GM19193 (cell line): ENCODE data around the gene SELENOT.

Experiments used
- POLR2A ChIP-seq: IDR thresholded peaks from 4 replicates; pipeline ENCODE4 v1.6.1; 2011; ENCODE audit not compliant: insufficient read depth, insufficient read length; ENCODE audit errors: extremely low read depth

The SELENOT gene, protein sequence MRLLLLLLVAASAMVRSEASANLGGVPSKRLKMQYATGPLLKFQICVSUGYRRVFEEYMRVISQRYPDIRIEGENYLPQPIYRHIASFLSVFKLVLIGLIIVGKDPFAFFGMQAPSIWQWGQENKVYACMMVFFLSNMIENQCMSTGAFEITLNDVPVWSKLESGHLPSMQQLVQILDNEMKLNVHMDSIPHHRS

DNA sequence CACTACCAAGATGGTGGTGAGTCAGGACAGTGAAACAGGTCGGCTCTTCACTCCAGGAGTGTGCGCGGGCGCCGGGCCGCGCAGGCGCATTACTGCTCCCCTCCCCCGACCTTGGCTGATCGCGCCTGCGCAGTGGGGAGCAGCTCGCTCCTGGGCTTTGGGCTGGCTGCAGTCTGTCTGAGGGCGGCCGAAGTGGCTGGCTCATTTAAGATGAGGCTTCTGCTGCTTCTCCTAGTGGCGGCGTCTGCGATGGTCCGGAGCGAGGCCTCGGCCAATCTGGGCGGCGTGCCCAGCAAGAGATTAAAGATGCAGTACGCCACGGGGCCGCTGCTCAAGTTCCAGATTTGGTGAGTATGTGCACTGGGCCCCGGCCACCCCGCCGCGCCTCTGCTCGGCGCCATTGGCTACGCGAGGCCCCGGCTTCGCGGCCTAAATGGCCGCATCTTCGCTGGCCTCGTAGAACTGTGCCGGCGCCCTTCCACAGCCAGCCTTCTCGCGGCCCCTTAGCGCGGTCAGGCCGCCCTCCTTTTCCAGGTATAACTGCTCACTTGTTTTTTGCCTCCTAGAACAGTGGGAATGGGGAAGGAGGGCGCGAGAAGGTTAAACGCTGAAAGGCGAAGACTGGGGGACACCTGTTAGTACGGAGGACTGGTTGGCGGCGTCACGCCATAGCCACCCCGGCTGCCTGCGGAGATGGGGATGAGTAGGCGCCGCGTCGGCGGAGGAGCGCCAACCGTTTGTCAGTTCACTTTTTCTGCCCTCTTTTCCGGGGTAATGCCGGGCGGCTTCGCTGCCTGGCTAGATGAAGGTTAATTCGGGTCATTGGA, at the start of gene SELENOT:
SELENOT (plus strand) TSS at position 169 of the 827 bp plus-strand sequence; CDS start at position 211, 42 bp downstream.
- peak; percentile 99 for TF ChIP-seq POLR2A

DNA sequence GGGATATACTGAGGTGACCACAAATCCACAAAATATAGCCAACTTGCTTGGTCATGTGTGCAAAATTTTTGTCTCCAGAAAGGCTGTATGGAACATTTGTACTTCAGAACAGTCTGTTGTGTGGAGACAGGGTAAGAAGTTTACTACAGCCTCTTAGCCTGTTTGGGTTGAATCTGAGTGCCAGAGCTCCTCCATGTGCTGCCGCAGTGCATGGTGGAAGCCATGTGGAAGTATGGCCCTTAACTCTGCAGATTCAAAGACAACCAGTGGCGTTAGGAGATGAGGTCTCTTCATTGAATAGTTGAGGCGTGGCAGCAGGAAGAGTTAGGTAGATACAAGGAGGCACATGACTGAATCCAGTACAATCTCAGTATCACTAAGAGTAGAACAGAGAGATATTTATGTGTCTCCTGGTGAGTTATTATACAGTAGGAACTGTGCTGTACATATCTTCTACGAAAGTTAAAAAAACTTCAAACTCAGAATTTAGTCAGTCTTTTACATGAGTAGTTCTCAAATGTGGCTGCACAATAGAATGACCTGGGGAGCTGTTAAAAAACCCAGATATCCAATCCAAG, 47.2 kb upstream of the SELENOT start:
- no peak for TF ChIP-seq POLR2A

DNA sequence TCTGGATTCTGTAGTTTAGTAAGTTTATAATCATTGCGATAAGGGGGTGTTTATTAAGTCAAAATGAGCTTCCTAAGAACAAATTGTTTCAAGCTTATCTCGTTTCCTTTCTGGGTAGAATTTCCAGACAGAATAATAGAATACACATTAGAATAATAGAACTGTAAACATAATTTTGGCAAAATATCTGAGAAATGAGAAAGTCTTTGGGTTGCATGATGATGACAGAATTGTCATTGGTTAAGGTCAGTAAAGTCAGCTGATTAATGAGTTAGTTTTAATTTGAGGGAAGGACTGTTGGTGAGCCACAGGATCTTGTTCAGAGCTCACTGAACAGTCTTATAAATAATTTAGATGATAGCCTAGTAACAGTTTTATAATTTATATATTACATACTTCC, 46.3 kb upstream of the SELENOT start:
- TF ChIP-seq POLR2A: no peak

DNA sequence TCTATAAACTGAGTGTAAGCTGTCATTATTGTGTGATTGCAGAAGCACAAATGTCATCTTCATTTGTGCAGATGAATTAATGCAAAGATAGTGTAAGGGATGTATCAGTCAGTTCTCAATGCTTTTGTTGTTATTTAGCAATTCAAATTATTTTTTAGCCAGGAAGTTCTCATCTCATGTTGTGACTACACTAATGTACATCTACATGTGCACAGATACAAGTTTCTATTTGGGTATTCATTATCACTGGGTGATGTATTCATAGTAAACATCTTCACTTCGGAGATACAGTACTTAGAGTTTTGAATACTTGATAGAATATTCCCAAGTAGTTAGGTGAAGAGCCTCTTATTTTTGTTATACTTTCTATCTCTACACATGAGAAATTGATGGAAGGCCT, 45.4 kb upstream of the SELENOT start:
- no peak for TF ChIP-seq POLR2A

GRCh38 chr3:150564243-150564642, 38.9 kb upstream of the SELENOT start:
- TF ChIP-seq POLR2A: no peak

DNA sequence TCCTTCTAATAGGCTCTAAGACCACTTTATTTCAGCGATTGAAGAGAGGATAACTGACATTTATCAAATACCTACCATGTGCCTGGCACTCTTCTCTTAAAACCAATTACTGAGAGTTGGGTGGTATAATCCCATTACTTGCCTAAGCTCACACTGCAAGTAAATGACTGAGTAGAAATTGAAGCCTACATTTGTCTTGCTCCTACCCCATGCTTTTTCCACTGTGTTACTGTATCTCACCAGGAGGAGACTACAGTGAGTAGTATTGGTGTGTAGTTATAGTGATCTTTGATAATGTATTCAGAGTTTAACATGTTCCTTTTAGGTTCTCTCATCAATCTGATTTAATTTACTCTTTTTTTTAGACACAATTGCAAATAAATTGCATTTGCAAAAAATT, 35.8 kb upstream of the SELENOT start:
- no peak for TF ChIP-seq POLR2A

DNA sequence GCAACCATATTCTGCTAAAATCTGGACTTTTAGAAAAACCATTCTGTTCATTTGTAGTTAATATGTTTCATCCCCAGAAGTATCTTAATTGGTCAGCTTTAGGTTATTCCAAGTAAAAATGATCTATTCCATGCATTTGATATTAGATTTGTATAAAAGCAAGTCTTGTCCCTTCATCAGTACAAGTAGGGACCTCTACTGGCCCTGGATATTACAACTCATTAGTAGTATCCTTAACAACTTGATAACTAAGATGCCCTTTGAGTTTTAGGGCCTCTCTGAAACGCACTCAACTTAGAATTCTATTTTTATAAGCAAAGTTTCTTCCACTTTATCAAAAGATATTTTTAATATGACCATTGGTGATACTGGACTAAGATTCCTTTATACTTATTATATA, 25.3 kb upstream of the SELENOT start:
- no peak for TF ChIP-seq POLR2A

- TF ChIP-seq POLR2A: no peak
These were observed 21.9 kb upstream of the SELENOT start for GRCh38 chr3:150581174-150581573.

GRCh38 chr3:150582620-150583019, 20.5 kb upstream of the SELENOT start:
- no peak for TF ChIP-seq POLR2A

DNA sequence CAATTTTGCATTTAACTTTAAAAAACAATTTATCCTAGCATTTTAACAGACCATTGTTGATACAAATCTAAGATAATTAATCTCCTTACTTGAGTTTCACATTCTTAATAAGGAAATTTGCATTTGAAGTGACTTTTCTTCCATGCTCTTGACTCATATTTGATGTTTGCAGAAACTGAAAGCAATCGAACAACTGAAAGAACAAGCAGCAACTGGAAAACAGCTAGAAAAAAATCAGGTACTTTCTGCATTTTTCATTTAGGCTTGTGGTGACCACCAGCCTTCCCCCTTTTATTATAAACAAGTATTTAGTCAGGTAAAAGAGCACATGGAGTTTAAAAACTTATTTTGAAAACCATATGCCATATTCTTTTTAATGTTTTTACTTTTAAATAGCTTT, 20.1 kb upstream of the SELENOT start:
- no peak for TF ChIP-seq POLR2A

- TF ChIP-seq POLR2A: no peak
These were observed 14.9 kb upstream of the SELENOT start for GRCh38 chr3:150588027-150588830.

DNA sequence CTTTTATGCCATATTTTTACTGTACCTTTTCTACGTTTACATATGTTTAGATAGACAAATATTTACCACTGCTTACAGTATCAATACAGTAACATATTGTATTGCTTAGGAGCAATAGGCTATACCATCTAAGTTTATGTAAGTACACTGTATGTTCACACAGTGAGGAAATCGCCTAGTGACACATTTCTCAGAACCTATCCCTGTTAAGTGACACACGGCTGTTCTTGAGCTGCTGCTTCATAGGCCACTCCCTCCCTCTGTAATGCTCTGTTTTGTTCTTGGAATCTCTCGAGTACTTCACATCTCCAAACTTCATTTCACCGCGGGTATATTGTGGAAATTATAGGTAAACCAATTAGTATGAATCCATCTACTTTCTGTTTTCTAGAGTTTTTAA, 13.4 kb upstream of the SELENOT start:
- TF ChIP-seq POLR2A: no peak

DNA sequence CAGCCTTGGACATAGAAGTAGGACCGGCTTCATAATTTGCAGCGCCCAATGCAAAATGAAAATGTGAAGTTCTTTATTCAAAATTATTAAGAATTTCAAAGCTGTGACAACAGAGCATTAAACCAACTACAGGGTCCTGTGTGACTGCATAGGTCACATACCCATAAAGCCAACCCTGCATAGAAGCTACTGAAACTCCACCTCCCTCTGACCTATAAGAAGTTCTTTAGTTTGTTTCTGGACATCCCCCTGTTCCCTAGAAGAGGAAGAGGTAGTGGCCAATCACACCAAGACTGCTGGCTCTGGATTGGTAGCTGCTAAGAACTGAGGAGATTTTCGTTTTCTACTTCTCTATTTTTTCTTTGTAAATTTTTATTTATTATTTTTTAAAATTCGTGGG, 9.0 kb upstream of the SELENOT start:
- TF ChIP-seq POLR2A: no peak

- no peak for TF ChIP-seq POLR2A
These were observed 5.5 kb upstream of the SELENOT start for GRCh38 chr3:150597646-150598045.
